Neutrophil (primary cell): Measurements from ENCODE around the gene ULK2.

Source experiments
- H3K27ac ChIP-seq: fragments of 200-600 bp; sonication (generic); 2 replicates; pipeline ENCODE4 v1.5.1; 2016; ENCODE audit warnings: mild to moderate bottlenecking, moderate library complexity
- H3K27me3 ChIP-seq: fragments of 200-600 bp; sonication (generic); 2 replicates; pipeline ENCODE4 v1.6.0; 2016; ENCODE audit warnings: mild to moderate bottlenecking
- H3K36me3 ChIP-seq: fragments of 200-600 bp; sonication (generic); 2 replicates; pipeline ENCODE4 v1.5.1; 2017
- H3K4me1 ChIP-seq, 2 experiments: fragments of 200-600 bp in 1 of 2; sonication (generic) in 1 of 2; 1 replicate in 1 of 2; 2 replicates in 1 of 2; pipeline versions ENCODE4 v1.5.1 to v1.6.1; 2013 to 2016; ENCODE audit warnings: low read depth in 1 of 2, low read length in 1 of 2, mild to moderate bottlenecking in 1 of 2, moderate library complexity in 1 of 2; ENCODE audit not compliant: control insufficient read depth in 1 of 2, insufficient read depth in 1 of 2
- H3K4me3 ChIP-seq, 2 experiments: fragments of 200-600 bp in 1 of 2; sonication (generic) in 1 of 2; 1 replicate in 1 of 2; 2 replicates in 1 of 2; pipeline ENCODE4 v1.5.1; 2013 to 2016; ENCODE audit warnings: low read depth in 1 of 2, low read length in 1 of 2, mild to moderate bottlenecking in 1 of 2, moderate library complexity in 1 of 2
- H3K9me3 ChIP-seq: fragments of 200-600 bp; sonication (generic); 2 replicates; pipeline ENCODE4 v1.5.1; 2016
- TF ChIP-seq, protein P1 (sequence below): fragments of 200-600 bp; sonication (generic); IDR thresholded peaks from 2 replicates; pipeline ENCODE4 v1.5.1; 2016; ENCODE audit warnings: antibody characterized with exemption

The ULK2 gene

DNA sequence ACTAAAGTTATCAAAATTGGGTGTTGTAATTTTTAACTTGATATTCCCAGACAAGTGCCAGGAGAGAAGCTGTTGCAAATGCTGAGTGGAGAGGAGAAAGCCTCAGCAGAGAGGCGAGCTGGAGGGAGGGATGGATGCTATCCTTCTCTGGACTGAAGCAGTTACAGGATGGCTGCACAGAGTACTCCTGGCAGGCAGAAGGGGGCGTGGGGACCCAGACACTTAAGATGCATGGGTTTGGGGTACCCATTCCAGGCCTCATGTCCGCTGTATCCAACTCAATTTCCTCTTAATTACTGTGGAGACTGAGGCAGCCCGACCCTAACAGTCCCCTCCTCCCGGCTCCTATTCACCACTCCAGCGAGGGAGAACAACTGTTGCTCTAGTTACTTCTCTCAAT is 94.2 kb downstream of the ULK2 start:
- Histone ChIP-seq H3K27me3 (no peaks in the 10 kb centered on the region), H3K36me3 (peaks cover 6% of the 10 kb centered on the region), H3K27ac (no peak overlapping the region), H3K4me3 (no peak overlapping the region), H3K4me1 (no peaks in the 10 kb centered on the region), H3K9me3 (no peaks in the 10 kb centered on the region)
- TF ChIP-seq, protein P1, sequence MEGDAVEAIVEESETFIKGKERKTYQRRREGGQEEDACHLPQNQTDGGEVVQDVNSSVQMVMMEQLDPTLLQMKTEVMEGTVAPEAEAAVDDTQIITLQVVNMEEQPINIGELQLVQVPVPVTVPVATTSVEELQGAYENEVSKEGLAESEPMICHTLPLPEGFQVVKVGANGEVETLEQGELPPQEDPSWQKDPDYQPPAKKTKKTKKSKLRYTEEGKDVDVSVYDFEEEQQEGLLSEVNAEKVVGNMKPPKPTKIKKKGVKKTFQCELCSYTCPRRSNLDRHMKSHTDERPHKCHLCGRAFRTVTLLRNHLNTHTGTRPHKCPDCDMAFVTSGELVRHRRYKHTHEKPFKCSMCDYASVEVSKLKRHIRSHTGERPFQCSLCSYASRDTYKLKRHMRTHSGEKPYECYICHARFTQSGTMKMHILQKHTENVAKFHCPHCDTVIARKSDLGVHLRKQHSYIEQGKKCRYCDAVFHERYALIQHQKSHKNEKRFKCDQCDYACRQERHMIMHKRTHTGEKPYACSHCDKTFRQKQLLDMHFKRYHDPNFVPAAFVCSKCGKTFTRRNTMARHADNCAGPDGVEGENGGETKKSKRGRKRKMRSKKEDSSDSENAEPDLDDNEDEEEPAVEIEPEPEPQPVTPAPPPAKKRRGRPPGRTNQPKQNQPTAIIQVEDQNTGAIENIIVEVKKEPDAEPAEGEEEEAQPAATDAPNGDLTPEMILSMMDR: no peak

DNA sequence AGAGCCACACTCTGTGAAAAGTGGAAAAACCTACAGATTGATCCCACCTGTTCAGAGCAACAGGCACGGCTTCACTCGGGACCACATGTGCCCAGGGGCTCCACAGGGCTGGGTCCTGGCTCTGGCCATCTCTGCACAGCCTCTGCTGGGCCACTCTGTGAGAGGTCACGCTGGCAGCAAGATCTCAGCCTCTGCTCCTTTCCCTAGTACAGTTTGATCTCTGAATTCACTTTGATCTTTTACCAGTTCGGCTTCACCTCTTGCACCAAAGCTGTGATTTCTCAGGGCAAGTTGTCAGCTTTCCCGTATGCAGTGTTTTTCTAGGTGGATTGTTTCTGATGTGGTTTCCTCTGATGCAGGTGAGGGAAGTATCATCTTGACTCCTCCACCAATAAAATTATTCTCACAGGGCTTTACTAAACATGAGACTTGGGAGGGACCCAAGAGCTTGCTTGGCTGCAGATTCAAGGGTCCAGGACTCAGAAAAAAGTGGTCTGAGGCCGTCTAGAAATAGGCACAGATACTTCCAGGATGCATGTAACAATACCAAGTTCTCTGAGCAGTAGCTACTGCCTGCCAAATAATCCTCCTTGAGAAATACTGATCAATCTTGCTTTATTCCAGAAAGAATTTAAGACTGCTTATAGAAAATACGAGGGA is 95.6 kb downstream of the ULK2 start:
- no peaks in the 10 kb centered on the region for H3K27me3 ChIP-seq
- TF ChIP-seq, protein P1: no peak
- H3K4me3 ChIP-seq: no peak overlapping the region
- no peaks in the 10 kb centered on the region for H3K4me1 ChIP-seq
- H3K27ac ChIP-seq: no peak overlapping the region
- H3K36me3 ChIP-seq: peaks cover 4% of the 10 kb centered on the region
- no peaks in the 10 kb centered on the region for H3K9me3 ChIP-seq

DNA sequence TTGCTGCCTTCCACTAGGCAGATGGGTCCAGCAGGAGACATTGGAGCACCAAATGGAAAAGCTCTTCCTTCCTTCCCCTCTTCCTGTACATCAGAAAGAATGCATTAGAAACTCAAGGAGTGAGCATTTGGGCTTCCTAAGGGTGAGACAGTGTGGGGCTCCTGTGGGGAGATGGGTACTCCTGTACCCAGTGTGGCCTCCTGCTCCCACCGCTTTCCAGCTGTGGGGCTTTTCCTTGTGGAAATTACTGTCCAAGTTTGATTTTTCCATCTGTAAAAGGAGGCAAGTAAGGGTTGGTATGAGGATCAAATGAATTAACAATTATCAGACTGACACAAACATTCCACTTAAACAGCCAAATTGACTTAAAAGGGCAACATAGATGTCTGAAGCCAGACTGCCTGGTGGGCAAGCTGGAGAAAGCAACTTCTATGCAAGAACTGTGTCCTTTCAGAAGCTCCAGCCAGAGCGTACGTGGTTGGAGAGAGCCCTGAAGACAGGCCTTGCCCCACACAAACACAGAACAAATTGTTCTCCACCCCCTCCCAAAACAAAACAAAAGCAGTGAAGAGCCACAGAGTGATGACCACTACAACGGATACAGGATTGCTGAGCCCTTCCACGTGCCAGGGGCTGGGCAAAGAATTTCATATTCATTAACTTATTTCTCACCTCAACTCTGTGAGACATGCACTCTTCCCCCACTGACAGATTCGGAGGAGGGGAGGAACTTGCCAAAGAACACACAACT is 96.6 kb downstream of the ULK2 start:
- no peak overlapping the region for H3K27ac ChIP-seq
- H3K4me3 ChIP-seq: no peak overlapping the region
- no peaks in the 10 kb centered on the region for H3K4me1 ChIP-seq

DNA sequence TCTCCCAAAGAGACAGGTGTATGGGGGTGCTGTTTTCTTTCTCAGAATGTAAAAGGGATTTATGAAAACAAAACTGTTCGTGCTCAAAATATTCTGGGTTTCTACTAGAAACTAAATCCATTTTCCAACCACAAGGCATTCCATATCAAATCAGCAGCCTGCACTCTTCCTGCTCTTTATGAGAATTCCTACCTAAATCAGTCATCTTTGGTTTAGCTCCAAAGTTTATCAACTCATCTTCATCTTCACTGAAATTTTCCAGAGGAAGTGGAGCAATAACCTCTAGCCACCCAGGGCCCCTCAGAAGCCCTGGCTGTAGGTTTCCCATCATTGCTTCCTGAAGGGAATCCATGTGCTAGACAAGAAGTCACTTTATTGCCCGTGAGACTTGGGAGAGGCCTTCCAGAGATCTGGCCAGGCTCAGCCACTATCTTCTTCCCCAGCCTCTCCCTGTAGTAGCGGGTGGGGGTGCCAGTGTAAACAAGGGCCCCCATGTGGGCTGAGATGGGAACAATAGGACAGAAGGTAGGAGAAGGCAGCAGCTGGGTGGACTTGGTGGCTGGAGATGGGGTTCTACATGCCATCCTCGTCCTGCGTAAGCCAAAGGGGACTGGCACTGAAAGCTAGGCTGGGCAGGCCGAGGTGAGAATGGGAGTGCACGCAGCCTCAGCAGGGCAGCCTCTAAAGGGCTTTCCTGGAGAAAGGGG is 97.6 kb downstream of the ULK2 start:
- Histone ChIP-seq H3K27ac (no peak overlapping the region), H3K27me3 (no peaks in the 10 kb centered on the region), H3K36me3 (no peaks in the 10 kb centered on the region), H3K4me1 (no peaks in the 10 kb centered on the region), H3K9me3 (no peaks in the 10 kb centered on the region), H3K4me3 (no peak overlapping the region)
- TF ChIP-seq, protein P1: no peak

More for the DNA sequence above, 96.6 kb downstream of the ULK2 start:
- no peaks in the 10 kb centered on the region for H3K9me3 ChIP-seq
- TF ChIP-seq, protein P1: no peak
- no peaks in the 10 kb centered on the region for H3K27me3 ChIP-seq
- no peaks in the 10 kb centered on the region for H3K36me3 ChIP-seq

DNA sequence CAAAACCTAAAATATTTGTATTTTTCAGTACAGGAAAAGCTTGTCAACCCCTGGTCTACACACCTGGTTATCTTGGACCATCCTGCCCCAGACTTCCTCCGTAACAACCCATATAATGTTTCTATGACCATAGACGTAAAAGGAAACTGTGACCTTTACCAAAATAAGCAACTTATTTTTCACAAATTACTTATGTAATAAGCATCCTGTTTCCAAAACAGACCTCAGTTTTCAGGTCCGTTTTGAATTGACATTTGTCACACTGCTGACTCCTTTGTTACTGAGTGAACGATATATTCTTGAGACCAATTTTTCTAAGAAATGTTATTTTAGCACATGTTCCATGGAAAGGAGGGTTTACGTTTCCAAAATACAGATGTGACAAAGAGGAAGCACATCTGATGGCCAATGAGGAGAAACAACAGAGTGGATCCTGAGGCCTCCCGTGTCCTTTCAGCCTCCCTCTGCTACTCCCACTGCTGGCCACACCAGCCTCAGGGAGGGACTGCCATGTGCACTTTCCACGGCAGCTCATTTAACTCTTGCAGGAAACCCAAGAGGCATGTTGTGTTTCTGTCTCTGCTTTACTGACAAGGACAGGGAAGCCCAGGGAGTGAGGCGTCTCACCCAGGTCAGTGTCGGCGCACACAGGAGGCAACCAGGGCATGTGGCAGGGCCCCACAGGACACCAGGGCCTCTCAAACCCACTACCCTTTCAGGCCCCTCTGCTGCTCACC is 99.5 kb downstream of the ULK2 start:
- H3K36me3 ChIP-seq: no peaks in the 10 kb centered on the region
- no peaks in the 10 kb centered on the region for H3K27me3 ChIP-seq
- TF ChIP-seq, protein P1: no peak
- H3K4me3 ChIP-seq: no peak overlapping the region
- no peaks in the 10 kb centered on the region for H3K9me3 ChIP-seq
- H3K27ac ChIP-seq: no peak overlapping the region
- no peaks in the 10 kb centered on the region for H3K4me1 ChIP-seq
